ENCODE data around the gene RAD51B. TPM values are rescaled to one million over a fixed set of nuclear protein-coding genes. Genes with fewer than 3 reads are reported as not detected.

The RAD51B gene
- total RNA-seq, 1 experiment from 2014 or later, result 8.5 TPM

DNA sequence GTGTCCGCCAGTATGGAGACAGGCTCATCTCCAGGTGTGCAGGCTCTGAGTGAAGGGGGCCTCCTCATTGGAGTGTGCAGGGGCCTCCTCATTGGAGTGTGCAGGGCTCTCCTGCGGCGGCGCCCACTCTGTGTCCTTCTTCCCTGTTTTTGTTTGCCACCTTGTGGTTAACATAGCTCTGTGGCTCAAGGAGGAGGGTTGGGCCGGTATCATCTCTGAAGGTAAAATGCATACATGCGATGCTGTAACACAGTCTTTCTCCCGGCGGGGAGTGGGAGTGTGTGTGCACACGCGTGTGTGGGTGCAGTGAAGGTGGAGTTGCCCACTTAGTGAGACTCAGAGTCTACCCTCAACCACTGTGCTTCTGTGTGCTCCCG, 543.9 kb downstream of the RAD51B start:
- H3K9me3 ChIP-seq (ENCODE audit: control insufficient read depth, insufficient read depth, low read depth, low read length), result no peaks in the 10 kb centered on the region
- H3K4me3 ChIP-seq (ENCODE audit: low read depth in 2 of 2, low read length in 2 of 2), result no peak overlapping the region
- ChIA-PET CTCF (no interaction called here), POLR2A (no interaction called here)
- H3K4me1 ChIP-seq (ENCODE audit: control insufficient read depth, insufficient read depth, low read length), result no peaks in the 10 kb centered on the region; the same call in none of the 2 replicates
- intact Hi-C loops (cut with micrococcal nuclease; ENCODE audit: unreplicated experiment) (no loop called here), in situ Hi-C loops (cut with HindIII; ENCODE audit: low pct_unique_long_range_greater_than_20kb, low sequenced_read_pairs) (no loop called here)
- no peaks in the 10 kb centered on the region for H3K27me3 ChIP-seq (ENCODE audit: control insufficient read depth, insufficient read depth, low read length)
- BruUV-seq (replicated peaks), result no TSS peak
- TF ChIP-seq, protein P1, sequence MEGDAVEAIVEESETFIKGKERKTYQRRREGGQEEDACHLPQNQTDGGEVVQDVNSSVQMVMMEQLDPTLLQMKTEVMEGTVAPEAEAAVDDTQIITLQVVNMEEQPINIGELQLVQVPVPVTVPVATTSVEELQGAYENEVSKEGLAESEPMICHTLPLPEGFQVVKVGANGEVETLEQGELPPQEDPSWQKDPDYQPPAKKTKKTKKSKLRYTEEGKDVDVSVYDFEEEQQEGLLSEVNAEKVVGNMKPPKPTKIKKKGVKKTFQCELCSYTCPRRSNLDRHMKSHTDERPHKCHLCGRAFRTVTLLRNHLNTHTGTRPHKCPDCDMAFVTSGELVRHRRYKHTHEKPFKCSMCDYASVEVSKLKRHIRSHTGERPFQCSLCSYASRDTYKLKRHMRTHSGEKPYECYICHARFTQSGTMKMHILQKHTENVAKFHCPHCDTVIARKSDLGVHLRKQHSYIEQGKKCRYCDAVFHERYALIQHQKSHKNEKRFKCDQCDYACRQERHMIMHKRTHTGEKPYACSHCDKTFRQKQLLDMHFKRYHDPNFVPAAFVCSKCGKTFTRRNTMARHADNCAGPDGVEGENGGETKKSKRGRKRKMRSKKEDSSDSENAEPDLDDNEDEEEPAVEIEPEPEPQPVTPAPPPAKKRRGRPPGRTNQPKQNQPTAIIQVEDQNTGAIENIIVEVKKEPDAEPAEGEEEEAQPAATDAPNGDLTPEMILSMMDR (IDR thresholded peaks at IDR 0.05), result peak; percentile 13; the same call in 1 of the 2 replicates
- no peak for TF ChIP-seq SIN3A (IDR thresholded peaks at IDR 0.05; ENCODE audit: borderline replicate concordance, insufficient read depth, low read depth, low read length)
- TF ChIP-seq, protein P2, sequence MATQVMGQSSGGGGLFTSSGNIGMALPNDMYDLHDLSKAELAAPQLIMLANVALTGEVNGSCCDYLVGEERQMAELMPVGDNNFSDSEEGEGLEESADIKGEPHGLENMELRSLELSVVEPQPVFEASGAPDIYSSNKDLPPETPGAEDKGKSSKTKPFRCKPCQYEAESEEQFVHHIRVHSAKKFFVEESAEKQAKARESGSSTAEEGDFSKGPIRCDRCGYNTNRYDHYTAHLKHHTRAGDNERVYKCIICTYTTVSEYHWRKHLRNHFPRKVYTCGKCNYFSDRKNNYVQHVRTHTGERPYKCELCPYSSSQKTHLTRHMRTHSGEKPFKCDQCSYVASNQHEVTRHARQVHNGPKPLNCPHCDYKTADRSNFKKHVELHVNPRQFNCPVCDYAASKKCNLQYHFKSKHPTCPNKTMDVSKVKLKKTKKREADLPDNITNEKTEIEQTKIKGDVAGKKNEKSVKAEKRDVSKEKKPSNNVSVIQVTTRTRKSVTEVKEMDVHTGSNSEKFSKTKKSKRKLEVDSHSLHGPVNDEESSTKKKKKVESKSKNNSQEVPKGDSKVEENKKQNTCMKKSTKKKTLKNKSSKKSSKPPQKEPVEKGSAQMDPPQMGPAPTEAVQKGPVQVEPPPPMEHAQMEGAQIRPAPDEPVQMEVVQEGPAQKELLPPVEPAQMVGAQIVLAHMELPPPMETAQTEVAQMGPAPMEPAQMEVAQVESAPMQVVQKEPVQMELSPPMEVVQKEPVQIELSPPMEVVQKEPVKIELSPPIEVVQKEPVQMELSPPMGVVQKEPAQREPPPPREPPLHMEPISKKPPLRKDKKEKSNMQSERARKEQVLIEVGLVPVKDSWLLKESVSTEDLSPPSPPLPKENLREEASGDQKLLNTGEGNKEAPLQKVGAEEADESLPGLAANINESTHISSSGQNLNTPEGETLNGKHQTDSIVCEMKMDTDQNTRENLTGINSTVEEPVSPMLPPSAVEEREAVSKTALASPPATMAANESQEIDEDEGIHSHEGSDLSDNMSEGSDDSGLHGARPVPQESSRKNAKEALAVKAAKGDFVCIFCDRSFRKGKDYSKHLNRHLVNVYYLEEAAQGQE (IDR thresholded peaks at IDR 0.05; ENCODE audit: insufficient read depth in 1 of 2, low read depth in 2 of 2, low read length in 1 of 2), result no peak
- no peak for TF ChIP-seq TCF7L2 (IDR thresholded peaks at IDR 0.05; ENCODE audit: low read depth, low read length)
- no peak overlapping the region for H3K27ac ChIP-seq (ENCODE audit: low read length)
- no peaks in the 10 kb centered on the region for H3K36me3 ChIP-seq (ENCODE audit: control insufficient read depth, insufficient read depth, low read length)
- ATAC-seq (no peak), DNase-seq (ENCODE audit: low read depth, low spot score) (no peak)

DNA sequence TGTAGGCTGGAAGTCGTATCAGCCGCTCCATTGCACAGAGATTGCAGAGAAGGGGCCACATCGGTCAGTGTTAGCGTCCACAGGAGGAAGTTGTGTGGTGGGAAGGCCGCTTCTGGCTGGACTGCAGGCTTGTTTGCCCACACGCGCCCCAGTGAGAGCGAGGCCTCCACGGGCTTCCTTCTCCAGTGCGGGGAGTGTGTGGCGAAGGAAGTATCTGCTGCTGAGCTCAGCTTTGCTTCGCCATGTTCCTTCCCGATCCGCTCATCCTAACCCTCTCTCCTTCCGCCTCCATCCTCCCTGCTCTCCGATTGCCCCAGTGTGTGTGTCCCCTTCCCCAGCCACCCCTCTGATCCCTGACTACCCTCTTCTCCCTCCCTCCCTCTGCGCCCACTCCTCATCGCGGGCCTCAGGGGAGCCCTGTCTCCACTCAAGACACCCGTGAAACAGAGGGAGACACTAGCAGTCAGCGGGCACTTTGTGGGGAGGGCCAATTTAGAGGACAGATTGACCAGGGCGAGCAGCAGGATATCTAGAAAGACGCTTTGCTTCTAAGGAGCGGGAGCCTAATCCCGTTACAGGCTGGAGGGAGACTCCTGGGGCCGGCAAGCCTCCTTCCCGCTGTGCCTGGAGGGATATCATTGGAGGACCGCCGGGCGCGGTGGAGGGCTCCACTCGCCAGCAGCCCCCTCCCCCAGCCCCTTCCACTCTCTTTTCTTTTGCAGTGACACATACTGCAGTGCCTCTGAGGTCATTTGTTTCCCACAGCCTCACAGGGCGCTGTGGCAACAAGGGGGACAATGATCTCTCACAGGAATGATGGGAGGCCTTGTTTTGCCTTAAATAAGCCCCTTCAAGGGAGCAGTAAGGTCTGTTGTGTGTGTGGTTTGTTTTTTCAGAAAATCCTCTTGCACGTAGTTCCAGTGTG, 544.5 kb downstream of the RAD51B start:
- Histone ChIP-seq H3K36me3 (ENCODE audit: control insufficient read depth, insufficient read depth, low read length) (no peaks in the 10 kb centered on the region), H3K27me3 (ENCODE audit: control insufficient read depth, insufficient read depth, low read length) (no peaks in the 10 kb centered on the region), H3K27ac (ENCODE audit: low read length) (no peak overlapping the region), H3K4me3 (ENCODE audit: low read depth in 2 of 2, low read length in 2 of 2) (no peak overlapping the region), H3K9me3 (ENCODE audit: control insufficient read depth, insufficient read depth, low read depth, low read length) (no peaks in the 10 kb centered on the region), H3K4me1 (ENCODE audit: control insufficient read depth, insufficient read depth, low read length) (no peaks in the 10 kb centered on the region; the same call in none of the 2 replicates)
- DNase-seq (ENCODE audit: low read depth, low spot score), result no peak
- TF ChIP-seq SIN3A (IDR thresholded peaks at IDR 0.05; ENCODE audit: borderline replicate concordance, insufficient read depth, low read depth, low read length) (no peak), TCF7L2 (IDR thresholded peaks at IDR 0.05; ENCODE audit: low read depth, low read length) (no peak)
- TF ChIP-seq, protein P2 (IDR thresholded peaks at IDR 0.05; ENCODE audit: insufficient read depth in 1 of 2, low read depth in 2 of 2, low read length in 1 of 2), result no peak
- no peak for ATAC-seq
- intact Hi-C loops (cut with micrococcal nuclease; ENCODE audit: unreplicated experiment), result no loop called here
- CTCF ChIA-PET, result no interaction called here
- POLR2A ChIA-PET, result no interaction called here
- in situ Hi-C loops (cut with HindIII; ENCODE audit: low pct_unique_long_range_greater_than_20kb, low sequenced_read_pairs), result no loop called here
- BruUV-seq (replicated peaks), result no TSS peak
